ENCODE data around the gene RBMS1.

The RBMS1 gene

GRCh38 chr2:160336105-160336504 lies 157.5 kb downstream of the RBMS1 start:
- Histone ChIP-seq H3K4me3 (no peak overlapping the region), H3K36me3 (no peaks in the 10 kb centered on the region), H3K4me1 (peaks cover 0 to 70% (median 13%) of the 10 kb centered on the region in 4 donors), H3K9me3 (no peaks in the 10 kb centered on the region), H3K27me3 (no peaks in the 10 kb centered on the region), H3K27ac (no peak overlapping the region)
- intact Hi-C loops (cut with DNase I; ENCODE audit: low total_unique reads) = loop anchor here (10.0 kb wide), 1 partner anchor 69 kb away; no protein-coding TSS in a partner anchor
- DNase-seq = no peak
- no peak for TF ChIP-seq CTCF (IDR thresholded peaks at IDR 0.05)

GRCh38 chr2:160335441-160335840 lies 158.2 kb downstream of the RBMS1 start:
- H3K9me3 ChIP-seq = no peaks in the 10 kb centered on the region
- H3K4me1 ChIP-seq = peaks cover 0 to 76% (median 16%) of the 10 kb centered on the region in 4 donors
- intact Hi-C loops (cut with DNase I; ENCODE audit: low total_unique reads) = loop anchor here (10.0 kb wide), 1 partner anchor 69 kb away; no protein-coding TSS in a partner anchor
- no peak for TF ChIP-seq CTCF (IDR thresholded peaks at IDR 0.05)
- H3K27ac ChIP-seq = no peak overlapping the region
- no peak for DNase-seq
- no peak overlapping the region for H3K4me3 ChIP-seq
- H3K36me3 ChIP-seq = no peaks in the 10 kb centered on the region
- H3K27me3 ChIP-seq = no peaks in the 10 kb centered on the region

GRCh38 chr2:160334028-160334741 lies 159.4 kb downstream of the RBMS1 start:
- no peak for TF ChIP-seq CTCF (IDR thresholded peaks at IDR 0.05)
- DNase-seq = no peak
- H3K9me3 ChIP-seq = no peaks in the 10 kb centered on the region
- no peaks in the 10 kb centered on the region for H3K27me3 ChIP-seq
- no peaks in the 10 kb centered on the region for H3K36me3 ChIP-seq
- H3K4me3 ChIP-seq = no peak overlapping the region
- intact Hi-C loops (cut with DNase I; ENCODE audit: low total_unique reads) = loop anchor here (10.0 kb wide), 1 partner anchor 71 kb away; no protein-coding TSS in a partner anchor
- H3K27ac ChIP-seq = no peak overlapping the region
- peaks cover 0 to 81% (median 25%) of the 10 kb centered on the region in 4 donors for H3K4me1 ChIP-seq

- H3K36me3 ChIP-seq = no peaks in the 10 kb centered on the region
- TF ChIP-seq CTCF (IDR thresholded peaks at IDR 0.05) = no peak
- H3K4me3 ChIP-seq = no peak overlapping the region
- H3K27me3 ChIP-seq = no peaks in the 10 kb centered on the region
- H3K4me1 ChIP-seq = peaks cover 0 to 81% (median 24%) of the 10 kb centered on the region in 4 donors
- intact Hi-C loops (cut with DNase I; ENCODE audit: low total_unique reads) = loop anchor here (10.0 kb wide), 1 partner anchor 71 kb away; no protein-coding TSS in a partner anchor
- no peaks in the 10 kb centered on the region for H3K9me3 ChIP-seq
- no peak overlapping the region for H3K27ac ChIP-seq
- DNase-seq = no peak
These were observed 160.1 kb downstream of the RBMS1 start for GRCh38 chr2:160333324-160334027.

GRCh38 chr2:160332318-160332717 lies 161.3 kb downstream of the RBMS1 start:
- Histone ChIP-seq H3K27me3 (no peaks in the 10 kb centered on the region), H3K36me3 (no peaks in the 10 kb centered on the region), H3K4me1 (peaks cover 0 to 85% (median 25%) of the 10 kb centered on the region in 4 donors), H3K9me3 (no peaks in the 10 kb centered on the region), H3K4me3 (no peak overlapping the region), H3K27ac (no peak overlapping the region)
- intact Hi-C loops (cut with DNase I; ENCODE audit: low total_unique reads) = loop anchor here (10.0 kb wide), 1 partner anchor 72 kb away; no protein-coding TSS in a partner anchor
- DNase-seq = peak in 1 of 2 donors; percentile 30
- no peak for TF ChIP-seq CTCF (IDR thresholded peaks at IDR 0.05)

Measured in tibial artery (tissue), 4 donors.